HFFc6 (cell line): ENCODE results near the gene EME1. TPM values are rescaled to one million over a fixed set of nuclear protein-coding genes. Genes with fewer than 3 reads are reported as not detected.

ENCODE experiments used
- DNase-seq: peaks from one replicate; pipeline ENCODE4 v3.0.0-alpha.2; 2018
- H3K27ac Mint-ChIP-seq: 2 replicates; pipeline ENCODE4 v1.8.0; 2020; ENCODE audit warnings: mild to moderate bottlenecking, mixed read lengths
- H3K27me3 Mint-ChIP-seq: 2 replicates; pipeline ENCODE4 v1.8.0; 2021; ENCODE audit warnings: mild to moderate bottlenecking, moderate library complexity, mixed read lengths; ENCODE audit not compliant: insufficient read depth
- H3K36me3 Mint-ChIP-seq: 2 replicates; pipeline ENCODE4 v1.8.0; 2021; ENCODE audit warnings: low read depth, mixed read lengths
- H3K4me1 Mint-ChIP-seq: 2 replicates; pipeline ENCODE4 v1.8.0; 2020; ENCODE audit warnings: low read depth, mixed read lengths
- H3K4me3 Mint-ChIP-seq: 2 replicates; pipeline ENCODE4 v1.8.0; 2020; ENCODE audit warnings: mild to moderate bottlenecking, moderate library complexity, mixed read lengths
- H3K9me3 Mint-ChIP-seq: 2 replicates; pipeline ENCODE4 v1.8.0; 2020; ENCODE audit warnings: mild to moderate bottlenecking, mixed read lengths
- CTCF ChIP-seq: fragments of 200-600 bp; sonication (generic); IDR thresholded peaks from 2 replicates; pipeline ENCODE4 v1.5.0; 2021; ENCODE audit warnings: antibody characterized with exemption, mild to moderate bottlenecking
- total RNA-seq, 6 experiments: library from RNA; stranded (reverse); fragmentation: NEBNext Ultra II Directional; extraction: Animal tissue kit (Norgen Biotek cat#: 25700); gene quantifications; 2 replicates in 1 of 6; 3 replicates in 5 of 6; pipeline ENCODE4 v1.2.3, GENCODE V29; 2021

The EME1 gene
- total RNA-seq, 6 experiments from 2014 or later = 3.3 to 7.7 (median 6.5) TPM

DNA sequence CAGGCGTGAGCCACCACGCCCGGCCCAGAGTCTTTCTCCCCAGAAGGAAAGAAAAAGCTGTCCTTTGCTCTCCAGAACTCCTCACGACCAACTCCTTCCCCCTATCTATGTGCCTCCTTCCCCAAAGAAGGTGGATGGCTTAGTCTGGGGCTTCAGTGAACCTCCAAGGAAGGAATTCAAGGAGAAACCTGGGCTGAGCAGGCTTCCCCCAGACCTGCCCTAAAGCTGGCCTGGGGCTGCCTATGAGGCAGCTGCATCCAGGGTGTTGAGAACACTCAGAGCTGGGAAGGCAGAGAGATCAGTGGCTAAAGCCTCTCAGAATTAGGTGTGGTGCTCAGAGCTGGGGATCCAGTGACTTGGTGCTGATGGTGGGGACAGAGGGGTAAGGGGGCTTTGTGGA is 56.8 kb downstream of the EME1 start:
- no peak overlapping the region for H3K4me3 Mint-ChIP-seq
- H3K36me3 Mint-ChIP-seq = peaks cover 8% of the 10 kb centered on the region; the same call in 1 of the 2 replicates
- H3K9me3 Mint-ChIP-seq = no peaks in the 10 kb centered on the region
- no peak for TF ChIP-seq CTCF
- no peaks in the 10 kb centered on the region for H3K27me3 Mint-ChIP-seq
- no peak overlapping the region for H3K27ac Mint-ChIP-seq
- DNase-seq = no peak
- peaks cover 35% of the 10 kb centered on the region for H3K4me1 Mint-ChIP-seq

Other genes starting within 250 kb of the EME1 start
- gene SAMD14, start 243.1 kb upstream of the EME1 start, total RNA-seq = 10 to 100 TPM in 4 of 6 experiments, 1 to 10 TPM in 2; 4.3 to 14.1 (median 11.4) TPM
- gene PPP1R9B, start 222.6 kb upstream of the EME1 start, total RNA-seq = 10 to 100 TPM; 66.4 to 78.5 (median 68.7) TPM
- gene SGCA, start 207.2 kb upstream of the EME1 start, total RNA-seq = under 1 TPM; 0.28 to 0.91 (median 0.76) TPM
- 1,000 to 10,000 TPM; 4,948 to 7,804 (median 5,240) TPM for gene COL1A1, start 171.6 kb upstream of the EME1 start, total RNA-seq
- under 1 TPM in 3 of 6 experiments, not detected in 3; 0.17 to 0.24 (median 0.18) TPM for gene TMEM92, start 98.8 kb upstream of the EME1 start, total RNA-seq
- 10 to 100 TPM; 38.9 to 47.1 (median 43.2) TPM for gene XYLT2, start 27.1 kb upstream of the EME1 start, total RNA-seq
- gene MRPL27, start within 50 bp of the EME1 start, total RNA-seq = 10 to 100 TPM; 70.0 to 78.7 (median 75.0) TPM
- gene LRRC59, start 24.3 kb downstream of the EME1 start, total RNA-seq = 100 to 1,000 TPM; 214 to 272 (median 261) TPM
- gene ACSF2, start 53.0 kb downstream of the EME1 start, total RNA-seq = 10 to 100 TPM; 15.3 to 23.3 (median 17.5) TPM
- gene CHAD, start 95.7 kb downstream of the EME1 start, total RNA-seq = not detected
- gene RSAD1, start 105.6 kb downstream of the EME1 start, total RNA-seq = 10 to 100 TPM; 14.9 to 20.4 (median 17.5) TPM
- under 1 TPM; 0.12 to 0.76 (median 0.28) TPM for gene MYCBPAP, start 135.2 kb downstream of the EME1 start, total RNA-seq
- under 1 TPM in 1 of 6 experiments, not detected in 5; 0.05 TPM for gene EPN3, start 159.5 kb downstream of the EME1 start, total RNA-seq
- 10 to 100 TPM; 53.4 to 71.2 (median 62.6) TPM for gene SPATA20, start 173.9 kb downstream of the EME1 start, total RNA-seq
- gene CACNA1G, start 187.5 kb downstream of the EME1 start, total RNA-seq = under 1 TPM in 5 of 6 experiments, not detected in 1; 0.03 to 0.19 (median 0.05) TPM